HG02763 (cell line): ENCODE data around the gene CKMT1A.
"Not testable (repeated sequence)": the region's sequence is repeated elsewhere in the genome, so short reads cannot be mapped to it uniquely, and the experiment has no call there.

Source experiments
- ATAC-seq: cut with Tn5 transposase; IDR thresholded peaks from one replicate; pipeline ENCODE4 v1.9.1; 2021; ENCODE audit warnings: mild to moderate bottlenecking, moderate library complexity; ENCODE audit not compliant: unreplicated experiment

Gene CKMT1A

GRCh38 chr15:43746903-43747309, 53.2 kb downstream of the CKMT1A start:
- not testable (repeated sequence) for ATAC-seq

DNA sequence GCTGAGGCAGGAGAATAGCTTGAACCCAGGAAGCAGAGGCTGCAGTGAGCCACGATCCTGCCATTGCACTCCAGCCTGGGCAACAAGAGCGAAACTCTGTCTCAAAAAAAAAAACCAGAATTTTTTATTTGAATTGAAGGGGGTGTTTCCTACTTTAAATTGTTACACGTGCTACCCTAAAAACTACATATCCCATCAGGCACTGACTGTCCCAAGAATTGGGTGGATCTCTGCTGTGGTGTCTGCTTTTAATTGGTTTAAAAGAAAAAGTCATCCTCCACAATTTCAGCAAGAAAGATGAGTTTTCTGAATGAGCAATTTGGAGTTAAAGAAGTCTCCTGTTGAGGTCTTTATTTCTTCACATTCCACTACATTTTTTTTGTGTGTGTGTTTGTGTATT, 54.7 kb downstream of the CKMT1A start:
- no peak for ATAC-seq
